Cardiac muscle cell (in vitro differentiated cells and primary cell): ENCODE data around the gene ARHGEF12. TPM values are rescaled to one million over a fixed set of nuclear protein-coding genes. Genes with fewer than 3 reads are reported as not detected.

Experiments
- DNase-seq, 2 donors: peaks; one replicate each; pipeline versions ENCODE4 v3.0.0 to v3.0.0-alpha.2; 2010 to 2017; ENCODE audit warnings: low read depth in 1 of 2, low spot score in 1 of 2
- H3K27ac ChIP-seq: fragments of 200-600 bp; sonication (generic); 2 replicates; pipeline ENCODE4 v1.5.1; 2016
- H3K27me3 ChIP-seq: fragments of 200-600 bp; sonication (generic); 2 replicates; pipeline ENCODE4 v1.6.0; 2016; ENCODE audit warnings: control low read depth
- H3K36me3 ChIP-seq: fragments of 200-600 bp; sonication (generic); 2 replicates; pipeline ENCODE4 v1.5.1; 2016; ENCODE audit warnings: control low read depth
- H3K4me1 ChIP-seq: fragments of 200-600 bp; sonication (generic); 2 replicates; pipeline ENCODE4 v1.8.1; 2017; ENCODE audit warnings: low read depth, mild to moderate bottlenecking, mixed run types
- H3K4me3 ChIP-seq: fragments of 200-600 bp; sonication (generic); 2 replicates; pipeline ENCODE4 v1.5.1; 2016; ENCODE audit warnings: mild to moderate bottlenecking
- H3K9me3 ChIP-seq: fragments of 200-600 bp; sonication (generic); 2 replicates; pipeline ENCODE4 v1.5.1; 2017; ENCODE audit warnings: low read depth, mild to moderate bottlenecking, control low read depth
- polyA plus RNA-seq: library from polyadenylated mRNA; unstranded; fragments of >200 nt; fragmentation: Nextera tagmentation; extraction: Ambion mirVana; gene quantifications from 2 replicates; pipeline ENCODE4 v1.2.1, GENCODE V29; 2016
- total RNA-seq: library from RNA; depleted of rRNA; stranded (reverse); fragments of >200 nt; gene quantifications from 2 replicates; pipeline ENCODE4 v1.2.3, GENCODE V29; 2016
- TF ChIP-seq, protein P1 (sequence below): IDR thresholded peaks from 2 replicates; pipeline ENCODE4 v1.5.1; 2012; ENCODE audit warnings: low read depth, mild to moderate bottlenecking, low read length

Gene ARHGEF12
- total and polyA plus RNA-seq, 2 experiments from 2014 or later, result 21.7 to 43.4 TPM

DNA sequence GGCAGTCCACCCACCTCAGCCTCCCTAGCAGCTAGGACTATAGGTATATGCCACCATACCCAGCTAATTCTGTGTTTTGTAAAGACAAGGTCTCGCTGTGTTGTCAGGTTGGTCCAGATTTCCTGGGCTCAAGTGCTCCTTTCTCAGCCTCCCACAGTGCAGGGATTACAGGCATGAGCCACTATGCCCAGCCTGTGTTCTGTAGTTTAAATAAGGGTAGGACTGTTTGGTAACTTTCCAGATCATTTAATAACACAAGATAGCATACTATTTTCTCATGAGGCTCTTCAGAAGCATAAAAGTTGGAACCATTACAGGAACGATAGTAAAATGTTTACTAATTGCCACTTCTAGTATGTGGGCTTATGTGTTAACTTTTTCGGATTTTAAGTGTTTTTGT, 137.3 kb downstream of the ARHGEF12 start:
- Histone ChIP-seq H3K4me3 (no peak overlapping the region), H3K27me3 (no peaks in the 10 kb centered on the region), H3K4me1 (no peaks in the 10 kb centered on the region), H3K36me3 (peaks cover 65% of the 10 kb centered on the region), H3K9me3 (no peaks in the 10 kb centered on the region), H3K27ac (no peak overlapping the region)
- no peak for DNase-seq
- TF ChIP-seq, protein P1, sequence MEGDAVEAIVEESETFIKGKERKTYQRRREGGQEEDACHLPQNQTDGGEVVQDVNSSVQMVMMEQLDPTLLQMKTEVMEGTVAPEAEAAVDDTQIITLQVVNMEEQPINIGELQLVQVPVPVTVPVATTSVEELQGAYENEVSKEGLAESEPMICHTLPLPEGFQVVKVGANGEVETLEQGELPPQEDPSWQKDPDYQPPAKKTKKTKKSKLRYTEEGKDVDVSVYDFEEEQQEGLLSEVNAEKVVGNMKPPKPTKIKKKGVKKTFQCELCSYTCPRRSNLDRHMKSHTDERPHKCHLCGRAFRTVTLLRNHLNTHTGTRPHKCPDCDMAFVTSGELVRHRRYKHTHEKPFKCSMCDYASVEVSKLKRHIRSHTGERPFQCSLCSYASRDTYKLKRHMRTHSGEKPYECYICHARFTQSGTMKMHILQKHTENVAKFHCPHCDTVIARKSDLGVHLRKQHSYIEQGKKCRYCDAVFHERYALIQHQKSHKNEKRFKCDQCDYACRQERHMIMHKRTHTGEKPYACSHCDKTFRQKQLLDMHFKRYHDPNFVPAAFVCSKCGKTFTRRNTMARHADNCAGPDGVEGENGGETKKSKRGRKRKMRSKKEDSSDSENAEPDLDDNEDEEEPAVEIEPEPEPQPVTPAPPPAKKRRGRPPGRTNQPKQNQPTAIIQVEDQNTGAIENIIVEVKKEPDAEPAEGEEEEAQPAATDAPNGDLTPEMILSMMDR, result no peak

DNA sequence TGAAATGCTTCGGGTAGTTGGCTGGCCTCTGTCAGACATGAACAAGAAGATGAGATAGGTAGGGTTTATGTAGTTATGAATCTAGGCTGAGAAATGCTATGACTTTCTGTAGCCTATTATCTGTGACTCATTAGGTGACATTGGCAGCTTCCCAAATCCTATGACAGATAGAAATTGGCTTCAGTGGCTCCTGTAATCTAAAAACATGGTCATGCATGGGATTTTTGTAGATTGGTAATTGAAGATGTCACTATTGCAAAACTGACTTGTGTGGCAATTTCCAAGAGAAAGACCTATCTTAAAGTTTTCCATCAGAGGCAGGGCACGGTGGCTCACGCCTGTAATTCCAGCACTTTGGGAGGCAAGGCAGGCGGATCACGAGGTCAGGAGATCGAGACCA, 145.9 kb downstream of the ARHGEF12 start:
- H3K27me3 ChIP-seq, result no peaks in the 10 kb centered on the region
- H3K4me1 ChIP-seq, result no peaks in the 10 kb centered on the region
- TF ChIP-seq, protein P1, result no peak
- no peaks in the 10 kb centered on the region for H3K9me3 ChIP-seq
- H3K4me3 ChIP-seq, result no peak overlapping the region
- DNase-seq, result peak in 1 of 2 donors; percentile 5
- H3K27ac ChIP-seq, result no peak overlapping the region
- H3K36me3 ChIP-seq, result peaks cover 69% of the 10 kb centered on the region

DNA sequence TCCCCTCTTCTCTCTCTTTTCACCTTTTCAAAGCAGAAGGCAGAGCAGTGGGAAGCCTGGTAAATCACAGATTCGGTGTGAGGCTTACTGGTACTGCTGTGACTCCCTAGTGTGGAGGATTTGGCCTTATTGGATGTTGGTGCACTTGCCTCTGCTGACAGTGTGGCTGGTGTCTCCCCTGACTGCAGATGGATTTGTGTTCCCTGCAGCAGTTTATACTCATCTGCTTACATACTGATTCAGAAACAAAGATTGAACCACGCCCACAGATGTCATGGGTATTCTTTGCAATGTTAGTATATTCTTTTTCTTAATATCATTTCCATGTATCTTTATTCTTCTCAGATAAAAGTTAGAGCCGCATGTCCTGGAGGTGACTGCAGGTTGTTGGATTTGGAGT, 148.5 kb downstream of the ARHGEF12 start:
- TF ChIP-seq, protein P1, result no peak
- no peaks in the 10 kb centered on the region for H3K27me3 ChIP-seq
- DNase-seq, result no peak
- H3K4me1 ChIP-seq, result no peaks in the 10 kb centered on the region
- peaks cover 48% of the 10 kb centered on the region for H3K36me3 ChIP-seq
- H3K4me3 ChIP-seq, result no peak overlapping the region
- no peaks in the 10 kb centered on the region for H3K9me3 ChIP-seq
- H3K27ac ChIP-seq, result no peak overlapping the region

- H3K27me3 ChIP-seq, result no peaks in the 10 kb centered on the region
- H3K4me3 ChIP-seq, result no peak overlapping the region
- H3K27ac ChIP-seq, result no peak overlapping the region
- H3K9me3 ChIP-seq, result no peaks in the 10 kb centered on the region
- peaks cover 40% of the 10 kb centered on the region for H3K36me3 ChIP-seq
- TF ChIP-seq, protein P1, result no peak
- no peaks in the 10 kb centered on the region for H3K4me1 ChIP-seq
- DNase-seq, result no peak
Observed at GRCh38 chr11:120486138-120486537, 149.9 kb downstream of the ARHGEF12 start.

DNA sequence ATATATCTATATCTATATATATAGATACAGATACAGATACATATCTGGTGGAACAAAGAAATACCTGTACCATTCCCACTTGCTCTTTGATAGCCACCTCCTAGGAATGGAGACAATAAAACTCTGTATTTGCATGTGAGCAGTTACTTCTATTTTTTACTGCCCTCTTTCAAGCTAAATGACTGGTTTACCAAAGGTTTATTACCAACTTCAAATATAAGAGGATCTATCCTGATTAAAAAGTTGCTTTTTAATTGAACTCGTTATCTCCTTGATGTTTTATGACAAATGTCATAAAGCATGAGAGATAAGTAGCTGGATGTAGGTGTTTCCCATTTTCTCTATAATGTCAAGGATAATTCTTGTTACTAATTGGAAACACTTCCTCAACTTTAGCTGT, 153.6 kb downstream of the ARHGEF12 start:
- peaks cover 26% of the 10 kb centered on the region for H3K36me3 ChIP-seq
- H3K9me3 ChIP-seq, result no peaks in the 10 kb centered on the region
- DNase-seq, result no peak
- no peak overlapping the region for H3K27ac ChIP-seq
- peaks cover 9% of the 10 kb centered on the region for H3K4me1 ChIP-seq
- no peaks in the 10 kb centered on the region for H3K27me3 ChIP-seq
- H3K4me3 ChIP-seq, result no peak overlapping the region
- TF ChIP-seq, protein P1, result no peak

- Histone ChIP-seq H3K9me3 (no peaks in the 10 kb centered on the region), H3K36me3 (peaks cover 7% of the 10 kb centered on the region), H3K27ac (no peak overlapping the region), H3K27me3 (no peaks in the 10 kb centered on the region), H3K4me1 (peaks cover 23% of the 10 kb centered on the region), H3K4me3 (no peak overlapping the region)
- TF ChIP-seq, protein P1, result no peak
- DNase-seq, result no peak
Observed at GRCh38 chr11:120492486-120492885, 156.3 kb downstream of the ARHGEF12 start.
